Mesendoderm (in vitro differentiated cells): ENCODE measurements around the gene BPGM.

Experiments used
- DNase-seq: peaks from one replicate; pipeline ENCODE4 v3.0.0; 2013
- H2AK5ac ChIP-seq: 2 replicates; pipeline ENCODE4 v1.6.1; 2013; ENCODE audit warnings: low read length, inconsistent platforms
- H2BK120ac ChIP-seq: 2 replicates; pipeline ENCODE4 v1.6.1; 2013; ENCODE audit warnings: low read depth, mild to moderate bottlenecking, low read length, moderate library complexity, mixed read lengths
- H2BK15ac ChIP-seq: replicated peaks from 2 replicates; pipeline ENCODE4 v1.6.1; 2013; ENCODE audit warnings: low read depth, mild to moderate bottlenecking, moderate library complexity
- H2BK5ac ChIP-seq: 2 replicates; pipeline ENCODE4 v1.6.1; 2013; ENCODE audit warnings: low read length, inconsistent platforms
- H3K18ac ChIP-seq: 2 replicates; pipeline ENCODE4 v1.6.1; 2013; ENCODE audit warnings: mild to moderate bottlenecking, low read length, mixed read lengths
- H3K23ac ChIP-seq: one replicate; pipeline ENCODE4 v1.6.1; 2013; ENCODE audit warnings: low read length
- H3K27ac ChIP-seq: 2 replicates; pipeline ENCODE4 v1.5.1; 2013; ENCODE audit warnings: low read depth, mild to moderate bottlenecking, inconsistent platforms, low read length, moderate library complexity
- H3K27me3 ChIP-seq: 2 replicates; pipeline ENCODE4 v1.6.1; 2013; ENCODE audit warnings: low read length, control low read depth, mild to moderate bottlenecking, inconsistent platforms; ENCODE audit not compliant: insufficient read depth, poor library complexity
- H3K36me3 ChIP-seq: 2 replicates; pipeline ENCODE4 v1.6.1; 2013; ENCODE audit warnings: low read length, inconsistent platforms; ENCODE audit not compliant: control insufficient read depth, insufficient read depth
- H3K4ac ChIP-seq: one replicate; pipeline ENCODE4 v1.6.1; 2013; ENCODE audit warnings: low read depth, mild to moderate bottlenecking, low read length, moderate library complexity
- H3K4me1 ChIP-seq: 2 replicates; pipeline ENCODE4 v1.6.1; 2013; ENCODE audit warnings: low read depth, low read length, inconsistent platforms; ENCODE audit not compliant: control insufficient read depth
- H3K4me2 ChIP-seq: 2 replicates; pipeline ENCODE4 v1.6.1; 2013; ENCODE audit warnings: low read length
- H3K4me3 ChIP-seq: 2 replicates; pipeline ENCODE4 v1.5.1; 2013; ENCODE audit warnings: mild to moderate bottlenecking, low read length
- H3K56ac ChIP-seq: one replicate; pipeline ENCODE4 v1.6.1; 2013; ENCODE audit warnings: low read length
- H3K79me1 ChIP-seq: 2 replicates; pipeline ENCODE4 v1.6.1; 2013; ENCODE audit warnings: low read length, inconsistent platforms
- H3K79me2 ChIP-seq: 2 replicates; pipeline ENCODE4 v1.6.1; 2013; ENCODE audit warnings: mild to moderate bottlenecking, low read length; ENCODE audit not compliant: control insufficient read depth, insufficient read depth
- H3K9ac ChIP-seq: 2 replicates; pipeline ENCODE4 v1.6.1; 2013; ENCODE audit warnings: low read length, inconsistent platforms
- H4K5ac ChIP-seq: one replicate; pipeline ENCODE4 v1.6.1; 2013; ENCODE audit warnings: low read length
- H4K8ac ChIP-seq: one replicate; pipeline ENCODE4 v1.6.1; 2013; ENCODE audit warnings: low read depth, mild to moderate bottlenecking, control low read depth, low read length, moderate library complexity
- WGBS: extraction: QIAGEN DNeasy Blood & Tissue Kit; methylation state at CpG from one replicate; pipeline ENCODE4 v1.1.7; 2013; ENCODE audit warnings: low lambda C conversion rate, missing lambda C conversion rate; ENCODE audit not compliant: insufficient coverage; ENCODE audit errors: extremely low coverage; 5-methylcytosine and 5-hydroxymethylcytosine counted together

Gene BPGM

DNA sequence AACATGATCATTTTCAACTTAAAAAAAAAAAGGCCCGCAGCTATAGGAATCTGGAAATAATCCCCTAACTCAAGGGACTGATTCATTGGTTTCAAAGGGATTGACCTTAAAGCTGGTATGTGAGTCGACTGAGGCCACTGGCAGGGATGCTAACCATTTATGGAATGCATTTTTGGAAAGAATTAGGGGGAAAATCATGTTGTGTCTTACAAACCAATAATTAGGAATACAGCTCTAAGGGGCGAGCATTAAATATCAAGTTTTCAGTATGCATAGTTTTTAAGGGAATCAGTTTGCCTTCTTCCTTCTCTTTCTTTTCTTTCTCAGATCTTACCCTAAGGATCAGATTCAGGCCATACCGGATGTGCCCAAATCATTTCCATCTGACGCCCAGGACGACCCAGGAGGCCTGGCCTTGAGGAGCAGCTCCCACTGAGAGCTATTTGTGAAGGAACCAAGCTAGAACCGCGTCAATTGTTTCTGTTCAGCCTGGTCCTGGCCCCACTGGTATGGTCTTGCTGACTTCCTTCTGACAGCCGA, 48.7 kb downstream of the BPGM start:
- H3K23ac ChIP-seq: no peak overlapping the region
- no peak overlapping the region for H4K5ac ChIP-seq
- no peak overlapping the region for H3K27ac ChIP-seq
- H3K79me2 ChIP-seq: no peaks in the 10 kb centered on the region
- no CpG with 5 or more reads among the region's 9 CpGs for whole genome bisulfite sequencing
- no peak for DNase-seq
- no peak overlapping the region for H3K18ac ChIP-seq
- H2AK5ac ChIP-seq: no peak overlapping the region
- no peak overlapping the region for H3K4me3 ChIP-seq
- no peak overlapping the region for H2BK5ac ChIP-seq
- H3K4ac ChIP-seq: no peak overlapping the region
- H3K4me1 ChIP-seq: peaks cover 2% of the 10 kb centered on the region
- H3K36me3 ChIP-seq: no peaks in the 10 kb centered on the region
- no peak overlapping the region for H4K8ac ChIP-seq
- no peak overlapping the region for H2BK15ac ChIP-seq
- H3K79me1 ChIP-seq: no peaks in the 10 kb centered on the region
- H3K9ac ChIP-seq: no peak overlapping the region
- no peak overlapping the region for H3K4me2 ChIP-seq
- H3K56ac ChIP-seq: no peak overlapping the region
- H3K27me3 ChIP-seq: no peaks in the 10 kb centered on the region
- no peak overlapping the region for H2BK120ac ChIP-seq

DNA sequence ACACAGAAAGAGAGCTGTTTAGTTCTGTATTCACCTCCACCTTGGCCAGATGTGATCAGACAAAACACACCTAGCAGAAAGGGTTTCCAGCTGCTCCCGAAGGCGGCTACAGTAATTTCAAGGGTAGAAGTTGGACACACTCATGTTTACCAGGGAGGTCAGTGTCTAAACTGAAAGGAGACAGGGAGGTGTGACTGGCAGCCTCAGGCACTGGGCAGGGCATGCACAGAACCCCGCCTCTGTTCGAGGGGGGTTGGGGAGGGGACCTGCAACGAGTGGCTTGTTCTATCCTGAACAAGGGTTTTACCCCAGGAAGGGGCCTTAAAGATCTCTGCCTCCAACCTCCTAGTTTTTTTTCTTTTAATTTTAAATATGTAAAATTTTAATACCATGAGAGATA, 49.6 kb downstream of the BPGM start:
- no peaks in the 10 kb centered on the region for H3K79me2 ChIP-seq
- no peak overlapping the region for H3K4me2 ChIP-seq
- no peak for DNase-seq
- no peaks in the 10 kb centered on the region for H3K27me3 ChIP-seq
- no peak overlapping the region for H3K27ac ChIP-seq
- H3K9ac ChIP-seq: no peak overlapping the region
- no peak overlapping the region for H2BK5ac ChIP-seq
- no peak overlapping the region for H2BK120ac ChIP-seq
- H3K4ac ChIP-seq: no peak overlapping the region
- H4K5ac ChIP-seq: no peak overlapping the region
- H3K79me1 ChIP-seq: no peaks in the 10 kb centered on the region
- H2BK15ac ChIP-seq: no peak overlapping the region
- no peak overlapping the region for H2AK5ac ChIP-seq
- H3K18ac ChIP-seq: no peak overlapping the region
- H3K36me3 ChIP-seq: no peaks in the 10 kb centered on the region
- no CpG with 5 or more reads among the region's 5 CpGs for WGBS
- no peak overlapping the region for H3K23ac ChIP-seq
- peaks cover 2% of the 10 kb centered on the region for H3K4me1 ChIP-seq
- no peak overlapping the region for H4K8ac ChIP-seq
- H3K4me3 ChIP-seq: no peak overlapping the region
- no peak overlapping the region for H3K56ac ChIP-seq

DNA sequence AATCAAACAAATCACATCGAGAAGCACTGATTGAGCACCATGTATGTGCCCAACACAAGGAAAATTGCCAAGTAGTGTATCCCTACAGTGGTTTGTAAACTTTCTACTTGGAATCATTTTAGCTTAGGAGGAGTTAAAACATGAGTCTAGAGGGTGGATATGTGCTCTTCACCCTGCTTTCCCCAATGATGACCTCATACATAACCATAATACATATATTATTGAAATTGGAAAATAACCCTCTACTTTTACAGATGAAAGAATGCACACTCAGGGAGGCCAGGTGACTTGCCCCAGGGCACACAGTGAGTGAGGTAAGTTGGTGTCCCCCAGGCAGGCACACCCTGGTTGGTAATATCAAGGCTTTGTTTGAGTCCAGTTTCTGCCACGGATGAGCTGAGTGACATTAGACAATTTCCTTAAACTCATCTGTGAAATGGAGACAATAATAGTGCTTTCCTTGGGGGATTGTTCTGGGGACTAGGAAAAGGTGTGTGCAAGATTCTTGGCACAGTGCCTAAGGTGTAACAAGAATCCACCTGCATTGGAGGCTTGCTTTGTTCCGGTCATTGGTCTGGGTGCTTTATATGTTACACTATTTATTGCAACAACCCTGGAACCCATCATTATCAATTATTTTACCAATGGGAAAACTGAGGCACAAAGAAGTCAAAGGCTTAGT, 50.7 kb downstream of the BPGM start:
- Histone ChIP-seq H3K36me3 (no peaks in the 10 kb centered on the region), H3K56ac (no peak overlapping the region), H2BK5ac (no peak overlapping the region), H2BK120ac (no peak overlapping the region), H3K4me3 (no peak overlapping the region), H4K5ac (no peak overlapping the region), H3K23ac (no peak overlapping the region), H4K8ac (no peak overlapping the region), H3K27me3 (no peaks in the 10 kb centered on the region), H3K4me2 (no peak overlapping the region), H3K79me2 (no peaks in the 10 kb centered on the region), H3K27ac (no peak overlapping the region), H3K9ac (no peak overlapping the region), H3K79me1 (no peaks in the 10 kb centered on the region), H2AK5ac (no peak overlapping the region), H2BK15ac (no peak overlapping the region), H3K4me1 (peaks cover under 1% of the 10 kb centered on the region), H3K4ac (no peak overlapping the region), H3K18ac (no peak overlapping the region)
- no CpG with 5 or more reads among the region's 3 CpGs for WGBS
- no peak for DNase-seq

DNA sequence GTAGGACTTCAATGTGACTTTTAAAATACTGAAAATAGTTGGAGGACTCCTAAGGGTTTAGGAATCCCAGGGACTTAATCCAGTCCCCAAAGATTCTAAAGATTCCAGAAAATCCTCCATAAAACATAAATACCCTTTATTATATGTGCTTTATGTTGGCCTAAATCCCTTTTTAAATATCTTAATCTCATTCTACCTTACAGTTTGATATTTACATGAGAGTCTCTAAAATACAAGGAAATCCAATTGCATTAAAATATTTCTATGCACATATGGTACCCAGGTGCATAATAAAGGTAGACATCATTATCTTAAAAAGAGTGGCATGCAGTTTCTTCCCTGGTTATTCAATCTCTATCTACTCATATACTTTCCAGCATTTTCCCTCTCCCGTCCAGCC, 51.8 kb downstream of the BPGM start:
- Histone ChIP-seq H2BK15ac (no peak overlapping the region), H3K79me1 (no peaks in the 10 kb centered on the region), H3K4me3 (no peak overlapping the region), H2BK120ac (no peak overlapping the region), H2BK5ac (no peak overlapping the region), H3K79me2 (no peaks in the 10 kb centered on the region), H3K27ac (no peak overlapping the region), H3K4ac (no peak overlapping the region), H4K5ac (no peak overlapping the region), H2AK5ac (no peak overlapping the region), H3K9ac (no peak overlapping the region), H3K18ac (no peak overlapping the region), H3K4me2 (no peak overlapping the region), H3K4me1 (no peaks in the 10 kb centered on the region), H3K27me3 (no peaks in the 10 kb centered on the region), H3K23ac (no peak overlapping the region), H3K56ac (no peak overlapping the region), H4K8ac (no peak overlapping the region), H3K36me3 (no peaks in the 10 kb centered on the region)
- no peak for DNase-seq
- no CpG with 5 or more reads among the region's 1 CpG for WGBS

DNA sequence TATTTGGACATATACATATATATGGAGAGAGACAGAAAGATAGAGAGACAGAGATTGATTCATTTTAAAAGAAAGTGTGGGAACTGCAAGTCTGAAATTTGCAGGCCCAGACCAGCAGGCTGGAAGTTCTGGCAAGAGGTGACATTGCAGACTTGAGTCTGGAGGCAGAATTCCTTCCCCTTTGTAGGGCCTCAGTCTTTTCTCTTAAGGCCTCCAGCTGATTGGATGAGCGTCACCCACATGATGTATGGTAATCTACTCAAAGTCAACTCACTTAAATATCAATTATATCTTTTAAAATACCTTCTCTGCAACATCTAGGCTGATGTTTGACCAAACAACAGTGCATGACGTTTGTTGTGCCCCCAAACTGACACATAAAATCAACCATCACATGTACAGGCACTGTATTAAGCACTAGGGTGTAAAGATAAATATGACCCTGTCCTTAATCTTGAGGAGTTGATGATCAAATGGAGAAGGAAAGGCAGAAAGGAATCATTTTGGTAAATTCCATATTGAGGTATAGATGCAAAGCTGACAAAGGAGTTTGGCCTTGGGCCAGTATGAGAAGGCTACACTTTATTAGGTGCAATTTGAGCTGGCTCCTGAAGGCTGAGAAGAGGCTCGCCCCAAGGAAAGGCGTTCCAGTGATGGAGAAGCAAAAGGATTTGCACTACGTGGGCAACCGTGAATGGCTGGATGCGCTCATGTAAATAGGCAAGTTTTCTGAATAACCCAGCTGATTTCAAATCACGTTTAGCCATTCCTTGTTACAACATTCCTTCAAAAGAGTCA, 52.6 kb downstream of the BPGM start:
- WGBS: no CpG with 5 or more reads among the region's 8 CpGs
- no peaks in the 10 kb centered on the region for H3K36me3 ChIP-seq
- DNase-seq: peak; percentile 44

More for the DNA sequence above, 52.6 kb downstream of the BPGM start:
- Histone ChIP-seq H3K56ac (no peak overlapping the region), H3K27ac (no peak overlapping the region), H4K8ac (no peak overlapping the region), H3K79me1 (no peaks in the 10 kb centered on the region), H2BK120ac (no peak overlapping the region), H3K23ac (no peak overlapping the region), H3K79me2 (no peaks in the 10 kb centered on the region), H2BK15ac (no peak overlapping the region), H4K5ac (no peak overlapping the region), H3K4ac (no peak overlapping the region), H2BK5ac (no peak overlapping the region), H3K4me2 (no peak overlapping the region), H3K4me1 (no peaks in the 10 kb centered on the region), H3K27me3 (no peaks in the 10 kb centered on the region), H2AK5ac (no peak overlapping the region), H3K9ac (no peak overlapping the region), H3K18ac (no peak overlapping the region), H3K4me3 (no peak overlapping the region)
